CD4-positive, alpha-beta T cell treated with Interleukin-17A for 1 hour (primary cell): ENCODE results near the gene KANSL1.
"Not testable (repeated sequence)": the region's sequence is repeated elsewhere in the genome, so short reads cannot be mapped to it uniquely, and the experiment has no call there.

Source experiments
- DNase-seq: peaks from one replicate; pipeline ENCODE4 v3.0.0-alpha.2; 2020

Gene KANSL1

GRCh38 chr17:46192439-46193150, 634 bp downstream of the KANSL1 start:
- DNase-seq: peak; percentile 75

- DNase-seq: no peak
These were observed 1.1 kb downstream of the KANSL1 start for GRCh38 chr17:46192189-46192438.

- peak; percentile 65 for DNase-seq
These were observed 1.7 kb downstream of the KANSL1 start for GRCh38 chr17:46191322-46192188.

- no peak for DNase-seq
These were observed 2.5 kb downstream of the KANSL1 start for GRCh38 chr17:46190763-46191162.

- DNase-seq: peak; percentile 74
These were observed 6.4 kb downstream of the KANSL1 start for GRCh38 chr17:46186827-46187235.

- DNase-seq: no peak
These were observed 8.5 kb downstream of the KANSL1 start for GRCh38 chr17:46184696-46185095.

GRCh38 chr17:46183383-46183782, 9.8 kb downstream of the KANSL1 start:
- DNase-seq: not testable (repeated sequence)

- DNase-seq: no peak
These were observed 10.3 kb downstream of the KANSL1 start for GRCh38 chr17:46182961-46183360.

GRCh38 chr17:46181940-46182339, 11.3 kb downstream of the KANSL1 start:
- no peak for DNase-seq

- DNase-seq: not testable (repeated sequence)
These were observed 11.9 kb downstream of the KANSL1 start for GRCh38 chr17:46181316-46181715.

GRCh38 chr17:46180892-46181274, 12.3 kb downstream of the KANSL1 start:
- no peak for DNase-seq

GRCh38 chr17:46180185-46180891, 12.9 kb downstream of the KANSL1 start:
- not testable (repeated sequence) for DNase-seq

GRCh38 chr17:46179375-46179999, 13.7 kb downstream of the KANSL1 start:
- peak; percentile 42 for DNase-seq

- DNase-seq: no peak
These were observed 14.5 kb downstream of the KANSL1 start for GRCh38 chr17:46178550-46179214.

GRCh38 chr17:46176975-46177374, 16.3 kb downstream of the KANSL1 start:
- no peak for DNase-seq

- DNase-seq: no peak
These were observed 17.3 kb downstream of the KANSL1 start for GRCh38 chr17:46175891-46176290.

- no peak for DNase-seq
These were observed 20.1 kb downstream of the KANSL1 start for GRCh38 chr17:46173153-46173552.

- no peak for DNase-seq
These were observed 21.3 kb downstream of the KANSL1 start for GRCh38 chr17:46171939-46172338.

GRCh38 chr17:46170639-46171429, 22.4 kb downstream of the KANSL1 start:
- no peak for DNase-seq

GRCh38 chr17:46169913-46170638, 23.2 kb downstream of the KANSL1 start:
- no peak for DNase-seq
